ENCODE results near the gene RAB3IL1.
A peak's percentile ranks its signal among the peaks of the same experiment; 100 is the strongest.

DNA sequence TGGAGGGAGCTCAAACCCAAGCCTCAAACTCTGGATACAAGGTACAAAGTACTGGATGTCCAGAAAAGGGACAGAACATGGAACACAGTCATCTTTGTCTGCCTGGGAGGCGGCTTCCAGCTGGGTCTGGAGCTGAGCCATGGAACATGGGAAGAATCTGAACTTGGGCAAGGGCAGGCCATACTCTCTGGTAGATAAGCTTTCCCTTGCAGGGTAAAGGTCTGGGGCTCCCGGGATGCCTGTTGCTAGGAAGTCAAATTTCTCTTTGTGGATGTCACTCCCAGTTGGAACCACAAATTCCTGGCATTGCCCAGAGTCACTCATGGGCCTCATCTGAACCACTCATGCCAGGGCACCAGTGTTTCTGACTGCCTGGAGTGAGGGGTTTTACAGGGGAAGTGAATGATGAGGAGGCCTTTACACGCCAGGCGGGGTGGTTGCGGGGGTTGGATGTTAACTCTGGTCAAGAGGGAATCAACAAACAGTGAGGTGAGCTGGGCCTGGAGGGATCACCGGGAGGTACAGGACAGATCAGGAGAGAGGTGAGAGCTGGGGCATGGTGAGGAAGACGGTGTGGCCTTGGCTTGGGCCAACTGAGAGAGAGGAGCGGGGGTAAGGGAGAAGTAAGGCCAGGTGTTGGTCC lies 44.3 kb upstream of the RAB3IL1 start:
- no peak for TF ChIP-seq CTCF (IDR thresholded peaks at IDR 0.05)
- TF ChIP-seq POLR2A (IDR thresholded peaks at IDR 0.05), result peak in 1 of 3 donors; percentile 1

Data from body of pancreas (tissue), 4 donors.